Neural crest cell (in vitro differentiated cells): ENCODE measurements around the gene MLF1. TPM values are rescaled to one million over a fixed set of nuclear protein-coding genes. Genes with fewer than 3 reads are reported as not detected.

Source experiments
- DNase-seq: peaks from one replicate; pipeline ENCODE4 v3.0.0; 2021; ENCODE audit warnings: low read depth, mixed read lengths, low spot score
- H3K27ac Mint-ChIP-seq: one replicate; pipeline ENCODE4 v1.8.0; 2021; ENCODE audit warnings: mild to moderate bottlenecking, mixed read lengths; ENCODE audit not compliant: unreplicated experiment
- H3K27me3 Mint-ChIP-seq: 2 replicates; pipeline ENCODE4 v1.8.0; 2021; ENCODE audit warnings: low read depth, mild to moderate bottlenecking, mixed read lengths
- H3K36me3 Mint-ChIP-seq: 2 replicates; pipeline ENCODE4 v1.8.0; 2021; ENCODE audit warnings: low read depth, mild to moderate bottlenecking, mixed read lengths
- H3K4me1 Mint-ChIP-seq: 2 replicates; pipeline ENCODE4 v1.8.0; 2021; ENCODE audit warnings: mixed read lengths
- H3K4me3 Mint-ChIP-seq: one replicate; pipeline ENCODE4 v1.8.0; 2021; ENCODE audit warnings: mild to moderate bottlenecking, mixed read lengths
- H3K9me3 Mint-ChIP-seq: 2 replicates; pipeline ENCODE4 v1.8.0; 2021; ENCODE audit warnings: mixed read lengths
- CTCF ChIP-seq: fragments of 200-600 bp; sonication (generic); conservative IDR thresholded peaks from 2 replicates; pipeline ENCODE4 v1.5.0; 2021; ENCODE audit warnings: antibody characterized with exemption, mild to moderate bottlenecking
- long read RNA-seq: library from polyadenylated mRNA; unstranded; transcript quantifications from one replicate; pipeline ENCODE4 v2.0.0, GENCODE V29; 2020
- total RNA-seq: library from RNA; stranded (reverse); gene quantifications from 2 replicates; pipeline ENCODE4 v1.2.1, GENCODE V29; 2021

Gene MLF1
- total RNA-seq, result 19.8 and 21.0 TPM in 2 replicates
- long read RNA-seq, transcript MLF1-202 (7 exons, 2,222 nt), result minor isoform, 16 of 74 reads
- long read RNA-seq, transcript MLF1-201 (7 exons, 2,203 nt), result major isoform, 42 of 74 reads
- long read RNA-seq, partial matches to known transcripts, result 0 of 74 reads
- long read RNA-seq, other reads (novel, unspliced or antisense), result 10 of 74 reads

DNA sequence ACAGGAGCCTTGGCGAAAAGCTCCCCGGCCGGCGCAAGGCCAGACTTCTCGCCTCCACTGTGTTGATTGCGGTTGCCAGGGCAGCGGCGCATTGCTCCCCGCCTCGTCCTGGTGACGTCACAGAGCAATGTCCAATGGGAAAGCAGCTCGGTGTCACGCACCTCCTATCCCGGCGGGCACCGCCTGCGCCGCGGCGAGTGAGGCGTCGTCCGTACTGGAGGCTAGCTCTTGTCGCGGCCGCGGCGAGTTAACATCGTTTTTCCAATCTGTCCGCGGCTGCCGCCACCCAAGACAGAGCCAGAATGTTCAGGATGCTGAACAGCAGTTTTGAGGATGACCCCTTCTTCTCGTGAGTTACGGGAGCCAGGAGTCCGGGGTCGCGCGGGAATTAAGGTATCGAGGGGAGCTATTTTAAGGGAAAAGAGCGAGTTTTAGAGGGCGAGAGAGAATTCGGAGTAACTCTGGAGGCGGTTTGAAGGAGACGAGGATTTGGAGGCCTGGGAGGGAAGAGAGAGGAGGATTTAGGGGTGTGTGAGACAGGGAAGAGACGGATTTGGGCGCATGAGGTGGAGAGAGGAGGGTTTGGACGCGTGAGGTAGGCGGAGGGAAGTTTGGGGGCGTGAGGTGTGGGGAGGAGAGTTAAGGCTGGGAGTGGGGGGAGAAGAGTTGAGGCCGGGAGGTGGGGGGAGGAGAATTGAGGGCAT, at the start of gene MLF1:
Gene MLF1, plus strand, starts transcription at position 196 of the 704 bp plus-strand sequence. Its CDS starts 107 bp downstream, at position 303.
- no peaks in the 10 kb centered on the region for H3K9me3 Mint-ChIP-seq
- peaks cover 39% of the 10 kb centered on the region for H3K27me3 Mint-ChIP-seq
- H3K36me3 Mint-ChIP-seq, result peaks cover 2% of the 10 kb centered on the region
- DNase-seq, result peak; percentile 92
- H3K4me3 Mint-ChIP-seq, result peak within 1 kb of the TSS; percentile 99
- H3K4me1 Mint-ChIP-seq, result peaks cover 15% of the 10 kb centered on the region
- TF ChIP-seq CTCF, result no peak
- H3K27ac Mint-ChIP-seq, result peak within 1 kb of the TSS; percentile 98

DNA sequence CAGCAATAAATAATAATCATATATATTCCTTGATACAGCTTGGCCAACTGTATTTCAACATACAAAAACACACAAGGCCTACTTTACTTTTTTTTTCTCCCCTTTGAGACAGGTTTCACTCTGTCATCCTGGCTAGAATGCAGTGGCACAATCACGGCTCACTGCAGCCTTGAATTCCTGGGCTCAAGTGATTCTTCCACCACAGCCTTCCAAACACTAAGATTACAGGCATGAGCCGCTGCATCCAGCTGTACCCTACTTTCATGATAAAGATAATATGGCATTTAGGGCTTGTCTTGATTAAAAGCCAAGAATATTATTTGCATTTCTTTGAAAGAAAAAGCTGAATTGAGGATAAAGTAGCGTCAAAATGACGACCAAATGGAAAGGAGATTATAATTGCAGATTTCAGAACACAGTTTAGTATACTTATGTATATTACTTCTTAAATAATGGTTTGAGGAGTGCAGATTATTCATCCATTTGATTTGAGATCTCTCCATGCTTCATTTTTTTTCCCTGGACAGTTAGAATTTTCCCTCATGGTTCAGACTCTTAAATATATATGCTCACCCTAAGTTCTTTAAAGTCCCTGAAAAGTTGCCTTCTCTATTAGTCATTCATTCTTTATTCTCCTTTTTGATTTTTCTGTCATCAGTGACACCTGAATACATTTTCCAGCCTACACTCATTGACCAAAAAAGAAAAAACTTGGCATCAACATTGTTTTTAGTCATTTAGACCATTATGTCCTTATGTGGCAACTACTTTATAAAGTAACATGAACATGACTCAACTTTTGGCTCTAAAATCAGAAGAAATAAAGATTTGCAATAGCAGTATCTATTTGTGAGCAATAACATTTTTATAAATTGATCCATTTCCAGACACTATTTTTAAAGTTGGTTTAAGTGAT, 48.5 kb upstream of the MLF1 start:
- peaks cover 4% of the 10 kb centered on the region for H3K36me3 Mint-ChIP-seq
- peaks cover 5% of the 10 kb centered on the region for H3K9me3 Mint-ChIP-seq
- TF ChIP-seq CTCF, result no peak
- no peak overlapping the region for H3K27ac Mint-ChIP-seq
- no peaks in the 10 kb centered on the region for H3K4me1 Mint-ChIP-seq
- no peak for DNase-seq
- no peaks in the 10 kb centered on the region for H3K27me3 Mint-ChIP-seq
- H3K4me3 Mint-ChIP-seq, result no peak overlapping the region

GRCh38 chr3:158528076-158528674, 42.8 kb upstream of the MLF1 start:
- DNase-seq, result no peak
- no peaks in the 10 kb centered on the region for H3K4me1 Mint-ChIP-seq
- H3K9me3 Mint-ChIP-seq, result peaks cover 5% of the 10 kb centered on the region
- no peak for TF ChIP-seq CTCF
- H3K36me3 Mint-ChIP-seq, result no peaks in the 10 kb centered on the region
- H3K27ac Mint-ChIP-seq, result no peak overlapping the region
- no peaks in the 10 kb centered on the region for H3K27me3 Mint-ChIP-seq
- no peak overlapping the region for H3K4me3 Mint-ChIP-seq

DNA sequence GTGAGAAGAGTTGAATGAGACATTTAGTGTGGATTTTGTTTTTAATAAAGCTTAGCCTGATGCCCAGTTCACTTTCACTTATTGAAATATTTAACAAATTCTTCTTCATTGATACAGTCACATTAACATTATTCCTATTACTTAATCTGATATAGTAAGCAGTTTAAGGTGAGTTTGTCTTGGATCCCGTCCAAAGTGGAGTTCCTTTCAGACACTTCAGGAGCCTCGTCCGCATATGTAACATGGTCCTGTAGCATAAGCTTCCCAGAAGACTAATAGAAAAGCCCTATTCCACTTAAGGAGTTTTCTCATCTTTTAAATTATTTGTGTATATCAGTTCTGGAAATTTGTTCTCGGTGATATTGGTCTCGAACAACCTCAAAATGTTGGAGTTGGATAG, 39.7 kb upstream of the MLF1 start:
- Mint-ChIP-seq H3K4me3 (no peak overlapping the region), H3K36me3 (no peaks in the 10 kb centered on the region), H3K27me3 (no peaks in the 10 kb centered on the region), H3K9me3 (no peaks in the 10 kb centered on the region), H3K4me1 (no peaks in the 10 kb centered on the region), H3K27ac (no peak overlapping the region)
- TF ChIP-seq CTCF, result no peak
- DNase-seq, result no peak

GRCh38 chr3:158532099-158532734, 38.8 kb upstream of the MLF1 start:
- no peaks in the 10 kb centered on the region for H3K27me3 Mint-ChIP-seq
- H3K27ac Mint-ChIP-seq, result no peak overlapping the region
- TF ChIP-seq CTCF, result peak; percentile 63
- no peaks in the 10 kb centered on the region for H3K4me1 Mint-ChIP-seq
- H3K4me3 Mint-ChIP-seq, result no peak overlapping the region
- H3K9me3 Mint-ChIP-seq, result no peaks in the 10 kb centered on the region
- no peaks in the 10 kb centered on the region for H3K36me3 Mint-ChIP-seq
- DNase-seq, result no peak
